HEK293 (cell line): ENCODE results near the gene COX20.

Experiments
- CTCF ChIP-seq: fragments of 450-650 bp; formaldehyde crosslinking; IDR thresholded peaks from 2 replicates; pipeline ENCODE4 v1.5.1; 2016; ENCODE audit warnings: missing biosample characterization, missing genetic modification characterization
- SP2 ChIP-seq: fragments of 450-650 bp; formaldehyde crosslinking; IDR thresholded peaks from 2 replicates; pipeline ENCODE4 v1.5.1; 2016; ENCODE audit warnings: missing biosample characterization, missing genetic modification characterization
- TCF7L2 ChIP-seq: IDR thresholded peaks from 2 replicates; pipeline ENCODE4 v1.6.1; 2011; ENCODE audit warnings: low read depth, mild to moderate bottlenecking, inconsistent platforms, low read length, moderate library complexity, borderline replicate concordance
- ZNF174 ChIP-seq: fragments of 450-650 bp; formaldehyde crosslinking; IDR thresholded peaks from 2 replicates; pipeline ENCODE4 v1.5.0; 2017; ENCODE audit warnings: missing biosample characterization, mild to moderate bottlenecking, missing genetic modification characterization
- ZXDB ChIP-seq: fragments of 450-650 bp; formaldehyde crosslinking; IDR thresholded peaks from 2 replicates; pipeline ENCODE4 v1.5.1; 2016; ENCODE audit warnings: missing biosample characterization, missing genetic modification characterization

GRCh38 chr1:244887281-244887680, 51.8 kb downstream of the COX20 start:
- no peak for TF ChIP-seq ZNF174 (tag by site-specific recombination)
- no peak for TF ChIP-seq SP2 (tag by site-specific recombination)
- no peak for TF ChIP-seq CTCF
- TF ChIP-seq TCF7L2 = no peak
- no peak for TF ChIP-seq ZXDB (tag by site-specific recombination)
